SU-DHL-6 (cell line): ENCODE measurements around the gene DLG2.

Experiments
- H2AFZ ChIP-seq: fragments of 200-600 bp; sonication (generic); 2 replicates; pipeline ENCODE4 v1.6.1; 2014; ENCODE audit warnings: low read depth, mild to moderate bottlenecking, moderate library complexity, mixed read lengths, antibody characterized with exemption, low read length; ENCODE audit not compliant: severe bottlenecking
- H3F3A ChIP-seq: fragments of 200-600 bp; shearing (Covaris generic); 2 replicates; pipeline ENCODE4 v1.6.0; 2016; ENCODE audit warnings: antibody characterized with exemption, mild to moderate bottlenecking; ENCODE audit not compliant: insufficient read depth
- H3K27ac ChIP-seq: fragments of 200-600 bp; sonication (generic); 2 replicates; pipeline ENCODE4 v1.5.1; 2016; ENCODE audit warnings: low read depth, mild to moderate bottlenecking, low read length, moderate library complexity, mixed read lengths
- H3K27me3 ChIP-seq: fragments of 200-600 bp; sonication (generic), shearing (Covaris generic); 2 replicates; pipeline ENCODE4 v1.6.0; 2014; ENCODE audit warnings: mild to moderate bottlenecking, low read length
- H3K36me3 ChIP-seq: fragments of 200-600 bp; sonication (generic); 2 replicates; pipeline ENCODE4 v1.6.1; 2014; ENCODE audit warnings: mild to moderate bottlenecking, low read length, mixed read lengths
- H3K4me2 ChIP-seq: fragments of 300-600, 200-600 bp; shearing (Covaris generic), sonication (generic); 2 replicates; pipeline ENCODE4 v1.6.0; 2014; ENCODE audit warnings: low read length, low read depth, mild to moderate bottlenecking; ENCODE audit not compliant: poor library complexity, severe bottlenecking
- H3K4me3 ChIP-seq: fragments of 200-600 bp; sonication (generic); 2 replicates; pipeline ENCODE4 v1.5.1; 2014; ENCODE audit warnings: antibody characterized with exemption, low read length, mild to moderate bottlenecking, mixed read lengths; ENCODE audit not compliant: insufficient read depth, poor library complexity, severe bottlenecking
- H3K79me2 ChIP-seq: fragments of 200-600 bp; sonication (generic); 2 replicates; pipeline ENCODE4 v1.6.1; 2014; ENCODE audit warnings: mild to moderate bottlenecking, low read length, moderate library complexity; ENCODE audit not compliant: insufficient read depth
- H3K9ac ChIP-seq: fragments of 200-600 bp; sonication (generic); 2 replicates; pipeline ENCODE4 v1.7.0; 2014; ENCODE audit warnings: mild to moderate bottlenecking, low read length
- H3K9me2 ChIP-seq: fragments of 200-600 bp; sonication (generic); replicated peaks from 2 replicates; pipeline ENCODE4 v1.6.1; 2014; ENCODE audit warnings: low read length; ENCODE audit not compliant: insufficient read depth
- H3K9me3 ChIP-seq: fragments of 200-600 bp; sonication (generic); 2 replicates; pipeline ENCODE4 v1.6.1; 2014; ENCODE audit warnings: low read length, mixed read lengths; ENCODE audit not compliant: insufficient read depth
- H4K20me1 ChIP-seq: fragments of 200-600 bp; sonication (generic); 2 replicates; pipeline ENCODE4 v1.6.1; 2014; ENCODE audit warnings: low read depth, mild to moderate bottlenecking, antibody characterized with exemption, low read length, moderate library complexity, mixed read lengths
- EZH2phosphoT487 ChIP-seq: fragments of 200-600 bp; sonication (generic), shearing (Covaris generic); conservative IDR thresholded peaks from 2 replicates; pipeline ENCODE4 v1.6.1; 2018; ENCODE audit warnings: mild to moderate bottlenecking, antibody characterized with exemption, low read length, moderate library complexity, mixed read lengths
- TF ChIP-seq, protein P1 (sequence below): fragments of 200-600 bp; sonication (generic); IDR thresholded peaks from one replicate; pipeline ENCODE4 v1.5.1; 2017; ENCODE audit warnings: antibody characterized with exemption, mild to moderate bottlenecking, low read length, moderate library complexity; ENCODE audit not compliant: insufficient read depth, poor library complexity, severe bottlenecking

DLG2 gene

DNA sequence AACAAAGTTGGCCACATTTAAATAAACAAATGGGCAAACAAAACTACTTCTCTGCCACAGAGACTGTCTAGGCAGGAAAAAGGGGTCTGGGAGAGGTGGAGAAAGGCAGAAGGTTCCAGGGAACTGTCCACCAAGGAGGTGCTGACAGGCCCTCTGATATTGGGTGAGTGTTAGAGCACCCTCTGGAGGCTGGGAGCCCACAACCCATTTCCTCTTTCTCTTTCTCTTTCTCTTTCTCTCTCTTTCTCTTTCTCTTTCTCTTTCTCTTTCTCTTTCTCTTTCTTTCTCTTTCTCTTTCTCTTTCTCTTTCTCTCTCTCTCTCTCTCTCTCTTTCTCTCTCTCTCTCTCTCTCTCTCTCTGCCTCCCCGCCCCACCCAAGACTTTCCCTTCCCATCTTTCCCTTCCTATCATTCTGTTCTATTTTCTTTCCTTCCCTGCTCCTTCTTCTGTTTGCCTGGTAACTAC lies 912.8 kb downstream of the DLG2 start:
- Histone ChIP-seq H3K9me3 (no peaks in the 10 kb centered on the region), H3F3A (no peaks in the 10 kb centered on the region), H3K9me2 (no peaks in the 10 kb centered on the region), H4K20me1 (no peaks in the 10 kb centered on the region), H3K4me2 (no peak overlapping the region), H3K27ac (no peak overlapping the region), H3K27me3 (no peaks in the 10 kb centered on the region), H3K9ac (no peak overlapping the region), H3K36me3 (no peaks in the 10 kb centered on the region), H2AFZ (no peak overlapping the region), H3K79me2 (no peaks in the 10 kb centered on the region), H3K4me3 (no peak overlapping the region)
- TF ChIP-seq, protein P1, sequence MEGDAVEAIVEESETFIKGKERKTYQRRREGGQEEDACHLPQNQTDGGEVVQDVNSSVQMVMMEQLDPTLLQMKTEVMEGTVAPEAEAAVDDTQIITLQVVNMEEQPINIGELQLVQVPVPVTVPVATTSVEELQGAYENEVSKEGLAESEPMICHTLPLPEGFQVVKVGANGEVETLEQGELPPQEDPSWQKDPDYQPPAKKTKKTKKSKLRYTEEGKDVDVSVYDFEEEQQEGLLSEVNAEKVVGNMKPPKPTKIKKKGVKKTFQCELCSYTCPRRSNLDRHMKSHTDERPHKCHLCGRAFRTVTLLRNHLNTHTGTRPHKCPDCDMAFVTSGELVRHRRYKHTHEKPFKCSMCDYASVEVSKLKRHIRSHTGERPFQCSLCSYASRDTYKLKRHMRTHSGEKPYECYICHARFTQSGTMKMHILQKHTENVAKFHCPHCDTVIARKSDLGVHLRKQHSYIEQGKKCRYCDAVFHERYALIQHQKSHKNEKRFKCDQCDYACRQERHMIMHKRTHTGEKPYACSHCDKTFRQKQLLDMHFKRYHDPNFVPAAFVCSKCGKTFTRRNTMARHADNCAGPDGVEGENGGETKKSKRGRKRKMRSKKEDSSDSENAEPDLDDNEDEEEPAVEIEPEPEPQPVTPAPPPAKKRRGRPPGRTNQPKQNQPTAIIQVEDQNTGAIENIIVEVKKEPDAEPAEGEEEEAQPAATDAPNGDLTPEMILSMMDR: no peak
- TF ChIP-seq EZH2phosphoT487: no peak

DNA sequence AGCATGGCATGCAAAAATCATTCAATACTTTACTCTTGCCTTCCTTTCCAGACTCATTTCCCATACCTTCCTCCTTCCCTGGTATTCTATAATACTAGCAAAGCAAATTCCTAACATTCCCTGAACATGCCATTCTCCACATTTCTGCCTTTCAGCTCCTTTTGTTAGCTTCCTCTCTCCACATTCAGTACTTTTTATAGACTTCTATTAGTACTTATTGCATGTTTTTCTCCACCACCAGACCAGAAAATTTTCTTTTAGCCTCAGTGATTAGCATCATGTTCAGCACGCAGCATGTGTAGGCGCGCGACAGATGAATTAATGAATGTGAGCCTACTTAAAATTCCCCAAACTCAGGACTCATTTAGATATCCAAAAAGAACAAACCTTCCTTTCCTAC lies 935.3 kb downstream of the DLG2 start:
- Histone ChIP-seq H2AFZ (no peak overlapping the region), H4K20me1 (no peaks in the 10 kb centered on the region), H3K27me3 (no peaks in the 10 kb centered on the region), H3F3A (no peaks in the 10 kb centered on the region), H3K27ac (no peak overlapping the region), H3K4me3 (no peak overlapping the region), H3K9ac (no peak overlapping the region), H3K79me2 (no peaks in the 10 kb centered on the region), H3K36me3 (no peaks in the 10 kb centered on the region), H3K9me3 (no peaks in the 10 kb centered on the region), H3K4me2 (no peak overlapping the region), H3K9me2 (no peaks in the 10 kb centered on the region)
- no peak for TF ChIP-seq EZH2phosphoT487
- TF ChIP-seq, protein P1: no peak

DNA sequence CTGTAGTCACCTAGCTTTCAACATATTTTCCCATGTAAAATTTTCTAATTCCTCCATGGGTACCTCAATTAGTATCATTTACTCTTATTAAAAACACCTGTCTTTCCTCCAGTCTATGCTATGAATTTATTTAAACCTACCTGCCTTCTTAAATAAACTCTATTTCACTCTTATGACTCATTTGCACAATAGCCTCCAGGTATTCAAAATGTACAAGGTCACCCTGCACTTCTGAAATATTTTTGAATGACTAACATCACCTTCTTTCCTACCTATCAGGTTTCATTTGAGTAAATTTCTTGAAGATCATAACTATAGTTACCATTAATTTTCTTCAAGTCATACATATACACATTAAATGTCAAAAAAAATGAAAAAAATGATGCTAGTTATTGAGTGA lies 939.7 kb downstream of the DLG2 start:
- H3K27me3 ChIP-seq: no peaks in the 10 kb centered on the region
- H3K4me2 ChIP-seq: no peak overlapping the region
- no peak overlapping the region for H3K4me3 ChIP-seq
- no peaks in the 10 kb centered on the region for H3K79me2 ChIP-seq
- no peaks in the 10 kb centered on the region for H4K20me1 ChIP-seq
- no peak overlapping the region for H2AFZ ChIP-seq
- no peak overlapping the region for H3K27ac ChIP-seq
- TF ChIP-seq, protein P1: no peak
- no peak for TF ChIP-seq EZH2phosphoT487
- no peaks in the 10 kb centered on the region for H3K9me2 ChIP-seq
- no peaks in the 10 kb centered on the region for H3F3A ChIP-seq
- H3K9ac ChIP-seq: no peak overlapping the region
- no peaks in the 10 kb centered on the region for H3K36me3 ChIP-seq
- H3K9me3 ChIP-seq: no peaks in the 10 kb centered on the region
